HG02885 (cell line): ENCODE measurements around the gene CENPX.

Source experiments
- ATAC-seq: cut with Tn5 transposase; IDR thresholded peaks from one replicate; pipeline ENCODE4 v1.9.1; 2021; ENCODE audit warnings: mild to moderate bottlenecking; ENCODE audit not compliant: unreplicated experiment, poor library complexity

The CENPX gene

DNA sequence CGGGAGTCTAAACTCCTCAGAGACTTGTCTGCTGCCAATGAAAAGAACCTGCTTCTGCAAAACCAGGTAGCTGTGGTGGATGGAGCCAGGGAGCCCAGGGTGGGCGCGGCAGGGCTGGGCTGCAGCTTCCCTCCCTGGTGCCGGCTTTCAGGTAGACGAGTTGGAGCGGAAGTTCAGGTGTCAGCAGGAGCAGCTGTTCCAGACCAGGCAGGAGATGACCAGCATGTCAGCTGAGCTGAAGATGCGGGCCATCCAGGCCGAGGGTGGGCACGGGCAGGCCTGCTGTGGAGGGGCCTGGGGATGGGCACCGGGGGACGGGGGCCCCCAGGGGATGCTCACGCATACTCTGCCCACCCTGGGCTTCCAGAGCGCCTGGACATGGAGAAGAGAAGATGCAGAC is 5.6 kb upstream of the CENPX start:
- no peak for ATAC-seq

DNA sequence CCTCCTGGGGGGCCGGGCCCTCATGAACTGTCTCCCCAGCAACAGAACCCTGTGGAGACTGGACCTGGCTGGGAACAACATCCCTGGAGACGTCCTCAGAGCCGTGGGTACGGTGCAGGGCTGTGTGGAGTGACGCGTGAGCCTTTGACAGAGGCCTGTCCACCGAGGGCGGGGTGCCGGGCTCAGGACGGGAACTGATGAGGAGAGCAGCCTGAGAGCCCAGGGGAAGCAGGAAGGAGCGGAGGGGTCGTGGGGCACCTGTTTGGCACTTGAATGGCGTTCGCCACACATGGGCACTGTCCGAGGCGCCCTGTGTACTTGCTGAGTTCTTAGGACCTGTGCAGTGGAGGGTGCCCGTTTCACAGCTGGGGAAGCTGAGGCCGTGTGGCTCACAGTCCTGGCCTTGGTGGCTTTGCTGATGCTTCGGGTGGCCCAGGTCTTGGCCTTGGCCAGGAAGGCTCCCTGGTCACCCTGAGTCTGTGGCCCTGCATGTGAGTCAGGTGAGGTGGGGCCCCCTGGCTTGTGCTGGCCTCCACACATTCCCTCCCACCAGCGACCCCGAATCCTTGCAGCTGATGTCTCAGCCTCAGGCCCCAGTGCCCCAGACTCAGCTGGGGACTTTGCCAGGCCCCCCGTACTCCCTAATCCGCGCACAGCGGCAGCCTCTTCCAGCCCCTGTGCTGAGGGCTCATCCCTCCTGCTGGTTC is 2.9 kb upstream of the CENPX start:
- ATAC-seq = no peak

- ATAC-seq = no peak
Measured at GRCh38 chr17:82024859-82025258, 2.2 kb upstream of the CENPX start.

GRCh38 chr17:82023447-82024241 is 966 bp upstream of the CENPX start:
- ATAC-seq = no peak

DNA sequence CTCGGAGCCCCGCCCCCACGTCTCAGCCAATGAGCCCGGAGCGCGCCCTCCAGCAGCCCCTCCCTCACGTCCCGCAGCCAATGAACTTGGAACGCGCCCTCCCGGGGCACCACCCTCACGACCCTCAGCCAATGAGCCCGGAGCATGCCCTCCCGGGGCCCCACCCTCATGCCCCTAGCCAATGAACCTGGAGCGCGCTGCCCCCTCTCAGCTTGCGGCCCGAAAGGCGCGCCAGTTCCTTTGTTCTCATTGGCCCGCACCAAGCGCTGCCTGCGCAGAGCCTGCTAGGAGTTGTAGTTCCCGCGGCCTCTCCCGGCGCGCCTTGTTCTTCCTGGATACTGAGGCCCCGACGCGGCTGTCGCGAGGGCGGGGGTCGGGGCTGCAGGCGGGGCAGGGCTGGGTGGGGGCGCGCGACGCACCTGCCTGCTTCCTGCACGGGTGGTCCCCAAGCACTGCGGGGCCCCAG is 336 bp upstream of the CENPX start, which contains the start of gene LRRC45:
TSS of gene LRRC45 (plus strand) at position 325 of the 466 bp plus-strand sequence. CDS start 339 bp downstream, outside the sequence.
- ATAC-seq = peak; percentile 85

DNA sequence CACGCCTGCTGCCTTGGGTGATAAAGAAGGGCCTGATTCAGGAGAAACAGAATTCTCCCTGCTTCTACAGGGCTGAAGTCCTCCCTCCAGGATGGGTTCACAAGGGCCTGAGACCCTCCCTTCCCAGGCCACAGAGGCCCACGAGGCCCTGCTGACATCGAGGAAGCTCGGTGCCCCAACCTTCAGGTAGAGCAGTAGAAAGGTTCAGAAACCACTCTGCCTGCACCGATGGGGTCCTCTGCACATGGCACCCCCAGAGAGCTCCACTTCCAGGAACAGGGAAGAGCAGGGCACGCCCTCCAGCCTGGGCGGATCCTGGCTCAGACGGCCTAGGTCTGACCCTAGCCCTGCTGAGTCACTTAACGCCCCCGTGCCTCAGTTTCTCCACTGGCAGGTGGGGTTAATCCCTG is 773 bp downstream of the CENPX start:
- no peak for ATAC-seq

GRCh38 chr17:82021107-82021899 is 1.4 kb downstream of the CENPX start:
- ATAC-seq = no peak

GRCh38 chr17:82020572-82021106 is 2.0 kb downstream of the CENPX start:
- ATAC-seq = no peak

DNA sequence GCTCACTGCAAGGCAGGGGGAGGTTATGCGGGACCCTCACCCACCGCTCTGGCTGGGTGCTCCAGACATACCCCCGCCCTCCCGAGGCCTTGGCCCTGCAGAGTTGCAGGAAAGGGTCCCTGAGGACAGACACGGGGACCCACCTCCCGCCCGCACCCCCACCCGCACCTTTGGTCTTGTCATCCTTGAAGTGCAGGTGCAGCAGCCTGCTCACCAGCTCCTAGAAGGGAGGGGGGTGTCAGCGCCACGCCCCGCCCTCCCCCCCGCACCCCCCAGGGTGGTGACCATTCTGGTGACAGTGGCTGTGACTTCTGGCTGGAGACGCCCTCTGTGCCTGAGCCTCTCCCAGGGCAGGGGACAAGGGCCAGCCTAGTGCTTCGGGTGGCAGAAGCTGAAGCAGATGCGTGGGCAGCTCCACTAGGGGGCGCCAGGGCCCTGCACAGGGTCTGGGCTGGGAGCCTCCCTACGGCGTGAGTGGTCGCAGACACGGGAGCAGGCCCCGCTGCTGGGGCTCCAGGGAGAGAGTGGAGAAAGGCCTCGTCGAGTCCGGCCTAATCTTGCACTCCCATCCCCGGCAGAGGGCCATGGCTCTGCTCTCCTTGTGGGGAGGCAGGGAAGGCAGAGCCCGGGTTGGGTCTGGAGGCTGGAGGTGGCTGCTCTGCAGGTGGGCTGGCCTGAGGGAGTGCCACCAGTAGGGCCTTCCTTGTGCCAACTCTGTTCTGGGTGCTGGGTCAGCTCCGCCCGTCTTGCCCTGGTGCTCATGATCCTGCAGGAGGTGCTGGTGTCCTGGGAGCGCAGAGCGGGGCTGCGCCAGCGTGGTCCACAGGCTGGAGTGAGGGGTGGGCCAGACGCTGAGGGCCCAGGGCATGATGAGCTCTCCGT is 2.7 kb downstream of the CENPX start:
- ATAC-seq = no peak

DNA sequence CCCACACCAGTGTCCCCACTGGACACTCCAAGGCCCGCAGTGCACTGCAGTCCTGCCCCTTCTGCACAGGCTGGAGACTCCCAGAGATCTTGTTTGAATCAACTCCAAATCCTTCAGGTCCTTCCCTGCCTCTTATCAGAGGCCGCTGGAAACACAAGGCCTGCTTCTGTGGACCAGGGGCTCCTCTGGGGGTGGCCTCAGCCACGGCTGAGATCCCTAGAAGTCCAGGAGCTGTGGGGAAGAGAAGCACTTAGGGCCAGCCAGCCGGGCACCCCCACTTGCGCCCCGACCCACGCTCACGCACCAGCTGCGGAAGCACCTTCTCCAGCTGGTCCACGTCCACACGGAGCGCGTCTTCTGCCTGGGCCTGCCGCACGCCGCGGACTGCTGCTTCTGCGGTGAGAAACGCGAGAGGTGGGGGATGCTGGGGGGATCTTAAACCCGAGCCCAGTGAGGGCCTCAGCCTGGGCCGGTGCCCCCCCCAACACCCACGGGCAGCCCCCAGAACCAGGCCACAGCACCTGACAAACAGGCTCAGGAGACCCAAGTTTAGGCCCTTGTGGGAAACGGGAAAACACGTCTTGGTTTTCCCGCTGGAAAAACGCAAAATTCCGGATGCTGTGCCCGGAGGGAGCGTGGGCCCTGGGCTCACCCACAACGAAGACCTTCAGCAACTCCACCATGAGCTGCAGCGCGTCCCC is 3.5 kb downstream of the CENPX start:
- no peak for ATAC-seq

DNA sequence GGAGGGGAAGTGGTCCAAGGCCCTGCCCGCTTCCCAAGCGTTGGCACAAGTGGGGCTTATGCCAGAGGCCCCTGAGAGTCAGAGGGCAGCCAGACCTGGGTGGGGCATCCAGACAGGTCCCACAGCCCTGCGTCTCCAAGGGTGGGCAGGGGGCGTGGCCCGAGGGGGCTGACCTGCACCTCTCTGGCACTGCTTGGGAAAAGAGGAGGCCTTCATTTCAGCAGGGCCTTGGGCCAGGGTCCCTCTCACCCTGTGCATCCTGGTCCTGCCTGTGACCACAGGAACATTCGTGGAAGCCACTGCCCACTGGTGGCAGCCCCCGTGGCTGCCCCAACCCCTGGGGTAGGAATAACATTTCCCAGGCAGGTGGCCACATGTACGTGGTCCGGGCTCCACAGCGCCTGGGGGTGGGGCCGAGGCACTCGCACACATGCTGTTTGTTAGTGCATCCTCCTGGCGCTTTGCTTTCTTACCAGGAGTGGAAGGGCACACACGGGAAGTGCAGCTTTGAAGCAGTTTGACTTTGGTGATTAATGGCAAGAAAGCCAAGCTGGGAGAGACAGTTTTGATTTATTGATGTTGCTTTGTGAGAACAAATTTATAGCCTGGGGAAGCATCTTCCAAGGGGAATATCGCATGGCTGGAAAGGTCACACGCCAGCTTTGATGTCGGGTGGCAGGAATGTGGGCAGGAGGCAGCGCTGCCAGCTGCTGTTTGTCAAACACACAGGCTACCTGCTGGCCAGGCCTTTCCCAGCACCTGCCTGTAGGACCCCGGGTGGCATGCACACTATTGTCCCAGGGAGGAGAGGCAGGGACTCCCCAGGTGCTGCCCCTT is 4.3 kb downstream of the CENPX start:
- ATAC-seq = no peak

DNA sequence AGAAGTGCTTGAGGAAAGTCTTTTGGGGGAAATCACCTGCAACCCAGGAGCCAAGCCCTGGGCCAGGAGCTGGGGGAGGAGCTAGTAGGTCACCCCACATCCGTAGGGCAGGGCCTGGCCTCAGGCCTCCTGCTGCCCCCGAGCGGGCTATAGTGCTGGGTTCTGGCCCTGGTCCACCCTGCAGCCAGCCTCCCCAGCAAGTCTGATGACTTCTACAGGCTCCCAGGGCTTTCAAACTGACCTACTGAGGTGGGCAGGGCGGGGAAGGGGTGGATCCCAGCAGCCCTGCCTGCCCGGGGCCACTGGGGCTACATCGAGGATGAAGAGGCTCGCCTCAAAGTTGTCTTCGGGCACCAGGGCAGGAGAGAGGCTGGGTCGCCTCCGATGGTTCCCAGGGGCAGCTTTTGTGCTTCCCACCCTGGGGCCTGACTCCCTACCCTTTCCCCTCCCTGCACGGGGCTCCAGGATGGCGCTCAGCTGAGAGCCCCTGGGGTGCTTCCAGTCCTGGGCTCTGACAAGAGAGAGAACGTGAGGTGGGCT is 5.0 kb downstream of the CENPX start:
- ATAC-seq = no peak

GRCh38 chr17:82016875-82017459 is 5.7 kb downstream of the CENPX start:
- ATAC-seq = no peak

DNA sequence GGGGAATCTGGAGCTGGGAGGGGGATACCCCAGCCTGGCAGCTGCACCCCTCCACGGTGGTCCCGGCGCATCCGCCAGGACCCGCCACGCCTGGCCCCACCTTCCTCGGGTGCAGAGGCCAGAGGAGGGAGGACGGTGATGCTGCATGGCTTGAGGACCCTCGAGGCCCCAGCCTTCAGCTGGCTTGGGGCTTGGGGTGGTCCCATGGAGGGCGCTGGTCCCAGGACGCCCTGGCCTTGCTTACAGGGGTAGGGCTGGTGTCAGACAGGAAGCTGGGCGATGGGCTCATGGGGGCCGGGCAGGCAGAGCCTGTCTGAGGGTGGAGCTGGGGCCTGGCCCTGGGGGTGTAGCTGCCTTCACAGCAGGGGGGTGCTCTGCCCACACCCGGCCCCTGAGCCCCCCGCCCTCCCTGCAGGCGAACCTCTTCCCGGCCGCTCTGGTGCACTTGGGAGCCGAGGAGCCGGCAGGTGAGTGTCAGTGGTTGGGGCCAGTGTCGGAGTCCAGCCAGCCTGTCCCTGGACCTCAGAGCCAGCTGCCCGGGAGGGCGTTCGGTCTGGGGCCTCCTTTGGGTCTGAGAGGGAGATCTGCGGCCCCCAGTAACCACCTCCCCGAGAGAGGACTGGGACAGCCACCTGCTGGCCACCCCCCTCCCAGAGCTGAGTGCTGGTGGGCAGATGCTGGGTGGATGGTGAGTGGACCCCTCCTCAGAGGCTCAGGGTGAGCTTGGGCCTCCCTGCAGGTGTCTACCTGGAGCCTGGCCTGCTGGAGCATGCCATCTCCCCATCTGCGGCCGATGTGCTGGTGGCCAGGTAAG is 6.4 kb downstream of the CENPX start:
- no peak for ATAC-seq

GRCh38 chr17:82015311-82015971 is 7.2 kb downstream of the CENPX start:
- no peak for ATAC-seq

DNA sequence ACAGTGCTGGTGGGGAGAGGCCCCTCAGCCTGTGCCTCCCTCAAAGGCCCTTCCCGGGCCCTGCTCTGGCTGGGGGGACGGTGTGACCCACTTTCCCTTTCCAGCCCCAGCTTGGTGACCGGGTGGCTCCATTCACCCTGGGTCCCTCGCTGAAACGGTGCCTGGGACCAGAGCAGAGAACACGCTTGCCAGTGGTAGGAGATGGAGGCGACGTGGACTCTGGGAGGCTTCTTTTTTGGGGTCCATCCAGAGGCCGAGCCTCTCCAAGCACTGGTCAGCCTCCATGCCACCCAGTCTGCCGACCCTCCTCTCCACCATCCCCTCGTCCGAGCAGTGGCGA is 7.7 kb downstream of the CENPX start:
- no peak for ATAC-seq
